ENCODE data around the gene GTF2A1. TPM values are rescaled to one million over a fixed set of nuclear protein-coding genes. Genes with fewer than 3 reads are reported as not detected.

The GTF2A1 gene
- total RNA-seq, 4 donors from 2014 or later, result 17.1 to 35.1 (median 28.4) TPM

DNA sequence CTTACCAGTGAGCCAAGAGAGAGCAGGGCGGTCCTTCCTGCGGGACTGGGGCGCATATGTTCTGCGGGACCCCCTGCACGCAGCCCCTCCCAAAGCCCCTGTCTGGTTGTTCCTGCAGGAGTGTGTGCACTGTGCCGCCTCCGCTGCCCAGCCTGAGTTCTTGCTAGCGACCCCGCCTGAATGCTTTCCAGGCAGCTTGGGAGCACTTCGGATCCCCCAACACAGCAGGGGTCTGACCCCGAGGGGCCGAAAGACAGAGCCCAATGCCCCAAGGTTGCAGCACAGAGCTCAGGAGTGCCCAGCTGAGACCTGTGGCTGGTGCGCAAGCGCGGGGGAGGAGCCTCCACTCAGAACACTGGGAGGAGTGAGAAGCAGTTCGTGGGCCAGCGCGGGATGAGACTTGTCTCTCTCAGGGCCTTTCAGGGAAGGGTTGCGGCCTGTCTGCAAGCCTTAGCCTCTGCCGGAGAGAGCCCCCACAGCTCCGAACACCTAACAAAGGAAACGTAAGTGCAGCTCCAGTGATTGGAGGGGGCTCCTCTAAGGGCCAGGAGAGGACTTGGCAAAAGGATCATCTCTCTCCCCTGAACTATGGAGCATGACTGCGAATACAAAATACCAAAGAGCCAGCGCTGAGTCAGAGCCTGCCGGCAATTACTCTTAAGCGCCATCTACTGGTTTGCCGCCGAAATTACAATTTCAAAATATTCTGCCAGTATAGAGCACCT lies 50.5 kb downstream of the GTF2A1 start:
- DNase-seq (ENCODE audit: extremely low spot score), result peak; percentile 98
- Histone ChIP-seq H3K27ac (replicated peaks in 1 of 4) (peak overlapping the region; percentile 90 to 93 (median 92)), H3K27me3 (no peaks in the 10 kb centered on the region), H3K4me3 (peak overlapping the region; percentile 70 to 83 (median 72)), H3K9me3 (no peaks in the 10 kb centered on the region), H3K4me1 (peaks cover 13 to 15% (median 15%) of the 10 kb centered on the region in 4 donors), H3K36me3 (no peaks in the 10 kb centered on the region)
- TF ChIP-seq POLR2A (IDR thresholded peaks at IDR 0.05; ENCODE audit: low read depth) (no peak), EP300 (IDR thresholded peaks at IDR 0.05) (no peak), POLR2AphosphoS5 (IDR thresholded peaks at IDR 0.05) (peak; percentile 81 to 88)
- TF ChIP-seq, protein P1, sequence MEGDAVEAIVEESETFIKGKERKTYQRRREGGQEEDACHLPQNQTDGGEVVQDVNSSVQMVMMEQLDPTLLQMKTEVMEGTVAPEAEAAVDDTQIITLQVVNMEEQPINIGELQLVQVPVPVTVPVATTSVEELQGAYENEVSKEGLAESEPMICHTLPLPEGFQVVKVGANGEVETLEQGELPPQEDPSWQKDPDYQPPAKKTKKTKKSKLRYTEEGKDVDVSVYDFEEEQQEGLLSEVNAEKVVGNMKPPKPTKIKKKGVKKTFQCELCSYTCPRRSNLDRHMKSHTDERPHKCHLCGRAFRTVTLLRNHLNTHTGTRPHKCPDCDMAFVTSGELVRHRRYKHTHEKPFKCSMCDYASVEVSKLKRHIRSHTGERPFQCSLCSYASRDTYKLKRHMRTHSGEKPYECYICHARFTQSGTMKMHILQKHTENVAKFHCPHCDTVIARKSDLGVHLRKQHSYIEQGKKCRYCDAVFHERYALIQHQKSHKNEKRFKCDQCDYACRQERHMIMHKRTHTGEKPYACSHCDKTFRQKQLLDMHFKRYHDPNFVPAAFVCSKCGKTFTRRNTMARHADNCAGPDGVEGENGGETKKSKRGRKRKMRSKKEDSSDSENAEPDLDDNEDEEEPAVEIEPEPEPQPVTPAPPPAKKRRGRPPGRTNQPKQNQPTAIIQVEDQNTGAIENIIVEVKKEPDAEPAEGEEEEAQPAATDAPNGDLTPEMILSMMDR (IDR thresholded peaks at IDR 0.05), result peak; percentile 76 to 88 (median 88)
- WGBS, result under 1% methylated on average over 22 of the region's 28 CpGs
- intact Hi-C loops (cut with DNase I), result loop anchor here (2.0 to 5.0 kb wide), 2 partner anchors 47 to 173 kb away; no protein-coding TSS in a partner anchor

DNA sequence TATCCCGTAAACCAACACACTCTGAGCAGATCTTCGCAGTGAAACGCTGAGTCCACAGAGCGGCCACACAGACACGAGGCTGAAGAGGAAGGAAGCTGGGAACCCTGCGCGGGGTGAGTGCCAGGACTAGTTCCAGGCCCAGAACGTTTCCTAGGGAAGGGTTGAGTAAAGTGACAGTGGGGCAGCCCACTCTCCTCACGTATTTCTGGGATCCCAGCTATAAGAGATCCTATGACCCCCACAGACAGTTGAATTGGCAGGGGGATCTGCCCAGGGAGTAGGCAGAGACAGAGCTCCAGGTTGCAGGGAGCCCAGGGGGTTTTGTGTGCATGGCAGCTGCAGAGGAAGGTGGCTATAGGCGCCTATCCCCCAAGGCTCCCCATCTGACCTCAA lies 51.1 kb downstream of the GTF2A1 start:
- Histone ChIP-seq H3K36me3 (no peaks in the 10 kb centered on the region), H3K9me3 (no peaks in the 10 kb centered on the region), H3K27me3 (no peaks in the 10 kb centered on the region), H3K4me3 (peak overlapping the region; percentile 70 to 83 (median 72)), H3K4me1 (peaks cover 13 to 15% (median 15%) of the 10 kb centered on the region in 4 donors), H3K27ac (replicated peaks in 1 of 4) (peak overlapping the region; percentile 90 to 93 (median 92))
- 4% methylated on average over 8 of the region's 10 CpGs for WGBS
- TF ChIP-seq EP300 (IDR thresholded peaks at IDR 0.05) (no peak), POLR2AphosphoS5 (IDR thresholded peaks at IDR 0.05) (peak in 1 of 2 donors; percentile 52), POLR2A (IDR thresholded peaks at IDR 0.05; ENCODE audit: low read depth) (no peak)
- no peak for DNase-seq (ENCODE audit: extremely low spot score)
- intact Hi-C loops (cut with DNase I), result loop anchor here (2.0 to 5.0 kb wide), 3 partner anchors 48 to 217 kb away; no protein-coding TSS in a partner anchor

DNA sequence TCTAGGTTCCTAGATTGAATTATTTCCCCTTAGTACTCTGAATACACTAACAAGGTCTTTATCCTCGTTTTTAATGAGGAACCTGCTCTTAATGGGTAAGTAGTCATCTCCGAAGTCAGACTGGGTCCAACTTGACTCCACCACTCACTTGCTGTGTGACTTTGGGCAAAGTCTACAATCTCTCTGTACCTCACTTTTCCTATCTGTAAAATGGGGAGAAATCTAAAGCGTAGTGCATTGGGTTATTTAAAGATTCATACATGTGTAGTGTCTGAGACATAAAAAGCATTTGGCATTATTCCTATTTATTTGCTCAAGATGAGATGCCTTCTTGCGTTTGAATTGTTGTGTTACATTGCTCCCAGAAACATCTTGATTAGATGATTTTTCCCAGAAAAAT lies 51.5 kb downstream of the GTF2A1 start:
- no peak for DNase-seq (ENCODE audit: extremely low spot score)
- no peaks in the 10 kb centered on the region for H3K27me3 ChIP-seq
- H3K27ac ChIP-seq (replicated peaks in 1 of 4), result peak overlapping the region; percentile 90 to 93 (median 92)
- no peaks in the 10 kb centered on the region for H3K36me3 ChIP-seq
- peaks cover 13 to 15% (median 15%) of the 10 kb centered on the region in 4 donors for H3K4me1 ChIP-seq
- TF ChIP-seq POLR2A (IDR thresholded peaks at IDR 0.05; ENCODE audit: low read depth) (no peak), EP300 (IDR thresholded peaks at IDR 0.05) (no peak), POLR2AphosphoS5 (IDR thresholded peaks at IDR 0.05) (no peak)
- TF ChIP-seq, protein P1 (IDR thresholded peaks at IDR 0.05), result no peak
- peak overlapping the region; percentile 70 to 83 (median 72) for H3K4me3 ChIP-seq
- WGBS, result 55% methylated on average over 4 of the region's 4 CpGs
- H3K9me3 ChIP-seq, result no peaks in the 10 kb centered on the region
- intact Hi-C loops (cut with DNase I), result loop anchor here (5.0 kb wide), 1 partner anchor 217 kb away; no protein-coding TSS in a partner anchor

DNA sequence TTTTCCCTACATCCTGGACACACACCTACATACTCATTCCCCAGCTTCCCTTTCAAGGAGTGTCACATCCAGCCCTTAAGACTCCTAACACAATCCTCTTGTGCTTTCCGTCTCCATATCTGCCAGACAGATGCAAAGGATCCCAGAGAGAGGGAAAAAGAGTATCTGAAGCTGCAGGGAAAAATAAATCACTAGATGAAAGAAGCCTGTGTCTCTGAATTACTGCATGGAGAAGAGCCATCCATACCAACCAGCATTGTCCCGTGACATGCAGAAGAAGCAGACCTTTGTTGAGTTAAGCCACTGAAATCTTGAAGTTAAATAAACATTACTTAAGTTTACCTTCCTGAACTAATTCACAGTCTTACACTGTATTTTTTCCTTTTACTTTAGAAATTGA lies 54.6 kb downstream of the GTF2A1 start:
- no peaks in the 10 kb centered on the region for H3K27me3 ChIP-seq
- WGBS, result 75% methylated on average over 2 of the region's 2 CpGs
- H3K4me3 ChIP-seq, result no peak overlapping the region
- DNase-seq (ENCODE audit: extremely low spot score), result no peak
- intact Hi-C loops (cut with DNase I), result loop anchor here (5.0 kb wide), 1 partner anchor 214 kb away; no protein-coding TSS in a partner anchor
- H3K36me3 ChIP-seq, result no peaks in the 10 kb centered on the region
- peaks cover 13 to 15% (median 15%) of the 10 kb centered on the region in 4 donors for H3K4me1 ChIP-seq
- no peak overlapping the region for H3K27ac ChIP-seq (replicated peaks in 1 of 4)
- H3K9me3 ChIP-seq, result no peaks in the 10 kb centered on the region
- no peak for TF ChIP-seq POLR2AphosphoS5 (IDR thresholded peaks at IDR 0.05)
- no peak for TF ChIP-seq EP300 (IDR thresholded peaks at IDR 0.05)
- TF ChIP-seq, protein P1 (IDR thresholded peaks at IDR 0.05), result no peak

DNA sequence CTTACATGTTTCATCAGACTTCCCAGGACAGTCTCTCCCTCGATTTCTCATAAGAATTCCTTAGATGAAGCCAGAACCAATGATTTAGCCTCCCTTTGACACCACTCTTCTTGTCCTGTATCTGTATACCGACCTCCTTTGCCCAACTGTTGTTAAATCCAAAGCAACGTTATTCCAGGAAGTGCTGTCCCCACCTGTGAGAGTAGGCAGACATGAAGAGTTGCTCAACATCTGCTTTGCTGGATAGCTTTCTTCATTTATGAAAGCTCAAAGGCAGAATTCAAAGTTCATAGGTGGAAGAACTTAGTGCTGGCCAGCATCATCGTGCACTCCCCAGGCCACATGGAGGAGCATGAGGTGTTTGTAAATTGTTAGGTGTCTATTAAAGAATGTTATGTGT lies 55.6 kb downstream of the GTF2A1 start:
- Histone ChIP-seq H3K27me3 (no peaks in the 10 kb centered on the region), H3K36me3 (no peaks in the 10 kb centered on the region), H3K4me3 (no peak overlapping the region), H3K27ac (replicated peaks in 1 of 4) (no peak overlapping the region), H3K4me1 (peaks cover 8 to 10% (median 10%) of the 10 kb centered on the region in 4 donors), H3K9me3 (no peaks in the 10 kb centered on the region)
- intact Hi-C loops (cut with DNase I), result loop anchor here (5.0 kb wide), 1 partner anchor 213 kb away; no protein-coding TSS in a partner anchor
- no peak for DNase-seq (ENCODE audit: extremely low spot score)
- no peak for TF ChIP-seq POLR2AphosphoS5 (IDR thresholded peaks at IDR 0.05)
- TF ChIP-seq EP300 (IDR thresholded peaks at IDR 0.05), result no peak
- TF ChIP-seq, protein P1 (IDR thresholded peaks at IDR 0.05), result no peak
- no peak for TF ChIP-seq POLR2A (IDR thresholded peaks at IDR 0.05; ENCODE audit: low read depth)
- WGBS, result 74% methylated on average over 4 of the region's 4 CpGs

All from esophagus muscularis mucosa (tissue), 4 donors.